ENCODE results near the gene CCDC154.
"Not testable (repeated sequence)": the region's sequence is repeated elsewhere in the genome, so short reads cannot be mapped to it uniquely, and the experiment has no call there.

CCDC154 gene

DNA sequence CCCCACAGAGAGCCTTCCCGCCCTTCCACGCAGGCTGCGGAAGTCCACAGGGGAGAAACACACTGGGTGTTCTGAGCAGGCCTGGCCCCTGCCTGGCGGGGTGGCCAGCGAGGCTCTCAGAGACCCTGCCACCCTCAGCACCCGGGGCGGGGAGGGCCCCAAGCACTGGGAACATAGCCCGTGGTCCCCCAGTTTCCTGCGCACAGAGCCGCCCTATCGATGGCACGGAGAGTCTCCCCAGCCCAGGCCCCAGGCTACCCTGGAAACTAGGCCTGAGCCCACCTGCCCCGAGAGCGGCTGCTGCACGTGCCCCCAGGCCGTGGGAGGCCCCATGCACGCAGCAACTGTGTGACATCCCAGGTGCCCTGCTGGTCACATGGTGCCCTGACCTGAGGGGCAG, 10.2 kb upstream of the CCDC154 start:
- no peak for DNase-seq

DNA sequence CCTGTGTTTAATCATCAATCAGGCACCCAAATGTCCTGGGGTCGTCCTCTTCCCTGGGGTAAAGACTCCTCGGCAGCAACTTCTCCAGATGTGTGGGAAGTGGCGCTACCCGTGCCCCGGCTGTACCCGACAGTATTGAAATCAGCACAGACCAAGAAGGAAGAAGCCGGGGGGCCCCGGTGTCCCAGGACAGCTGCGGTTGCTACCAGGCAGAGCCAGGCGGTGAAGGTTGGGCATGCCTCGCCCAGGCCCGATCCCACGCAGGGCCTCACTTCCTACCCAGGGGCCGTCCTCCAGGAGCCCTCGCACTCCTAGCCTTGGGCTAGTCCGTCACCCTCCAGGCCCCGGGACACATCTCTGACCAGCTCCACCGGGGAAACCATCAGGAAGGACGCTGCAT, 9.0 kb upstream of the CCDC154 start:
- no peak for DNase-seq

DNA sequence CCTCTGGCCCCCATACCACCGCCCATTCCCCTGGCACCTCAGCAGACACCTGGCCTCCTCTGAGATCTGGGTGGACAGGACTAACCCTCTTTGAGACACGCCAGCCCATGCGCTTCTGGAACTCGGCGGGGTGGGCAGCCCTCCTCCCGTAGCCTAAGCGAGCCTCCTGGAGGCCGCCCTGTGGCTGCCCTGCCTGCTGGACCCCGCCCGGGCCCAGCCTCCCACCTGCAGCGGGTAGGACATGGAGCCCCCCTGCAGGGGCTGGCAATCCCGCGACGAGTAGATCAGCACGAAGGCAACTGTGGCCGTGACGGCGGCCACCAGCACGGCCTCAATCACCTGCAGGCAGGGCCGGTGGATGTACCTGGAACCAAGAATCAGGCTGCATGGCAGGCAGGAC, 8.2 kb upstream of the CCDC154 start:
- DNase-seq, result no peak

DNA sequence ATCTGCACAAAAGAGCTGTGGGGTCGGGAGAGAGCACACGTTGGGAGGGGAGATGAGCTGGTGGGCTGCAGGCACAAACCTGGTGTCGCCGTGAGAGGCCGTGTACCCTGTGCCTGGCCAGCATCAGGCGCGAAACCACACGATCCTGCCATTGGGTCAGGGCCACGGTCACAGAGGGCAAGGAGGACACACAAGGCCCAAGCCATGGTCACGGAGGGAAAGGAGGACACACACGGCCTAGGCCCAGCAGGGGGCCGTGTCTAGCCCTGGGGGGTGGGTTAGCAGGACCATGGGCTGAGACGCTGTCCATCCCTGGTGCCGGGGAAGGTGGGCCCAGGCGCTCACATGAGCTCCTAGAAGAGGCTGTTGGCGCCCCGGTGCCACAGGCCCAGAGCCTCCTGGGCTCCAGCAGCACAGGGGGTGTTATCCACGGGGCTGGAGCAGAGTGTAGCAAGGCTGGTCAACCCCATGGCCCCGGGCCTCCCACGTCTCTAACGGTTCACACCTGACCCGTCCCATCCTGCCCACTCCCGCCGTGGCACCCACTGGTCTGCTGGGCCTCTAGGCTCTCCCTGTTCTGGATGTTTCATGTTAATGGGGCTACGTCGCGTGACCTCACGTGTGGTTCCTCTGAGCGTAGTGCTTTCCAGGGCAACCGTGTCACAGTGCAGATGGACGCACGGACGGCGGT, 7.5 kb upstream of the CCDC154 start:
- DNase-seq, result no peak

DNA sequence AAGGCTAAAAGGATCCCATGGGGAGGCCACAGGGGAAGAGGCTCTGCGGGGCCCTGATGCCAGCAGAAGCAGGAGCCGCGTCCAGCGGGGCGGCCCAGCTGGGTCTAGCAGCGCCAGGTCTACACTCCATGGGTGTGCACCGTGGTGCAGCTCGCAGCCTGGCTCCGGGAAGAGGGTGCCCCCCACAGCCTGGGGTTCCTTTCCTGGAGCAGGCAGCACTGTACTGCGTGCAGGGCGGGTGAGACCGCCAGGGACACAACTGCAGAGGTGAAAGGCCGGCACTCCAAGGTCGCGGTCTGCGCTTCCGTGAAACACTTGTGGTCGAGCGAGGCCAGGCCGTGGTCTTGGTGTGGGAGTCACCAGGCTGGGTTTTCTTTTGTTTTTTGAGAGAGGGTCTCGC, 6.5 kb upstream of the CCDC154 start:
- DNase-seq, result no peak

DNA sequence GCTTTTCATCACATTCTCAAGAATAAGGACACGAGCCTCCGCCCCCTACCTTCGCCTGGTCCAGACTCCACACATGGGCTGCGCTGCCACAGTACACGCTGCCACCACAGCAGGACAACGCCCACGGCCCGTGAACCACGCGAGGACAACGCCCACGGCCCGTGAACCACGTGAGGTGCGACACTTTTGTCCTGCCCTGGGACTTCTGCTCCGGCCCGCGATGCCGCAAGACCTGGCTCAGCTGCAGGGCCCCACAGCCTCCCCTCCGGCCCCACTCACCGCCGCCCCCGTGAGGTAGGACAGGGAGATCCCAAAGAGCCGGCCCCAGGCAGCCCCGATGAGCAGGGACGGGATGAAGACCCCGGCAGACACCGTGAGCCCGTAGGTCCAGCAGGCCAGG, 5.9 kb upstream of the CCDC154 start:
- no peak for DNase-seq

DNA sequence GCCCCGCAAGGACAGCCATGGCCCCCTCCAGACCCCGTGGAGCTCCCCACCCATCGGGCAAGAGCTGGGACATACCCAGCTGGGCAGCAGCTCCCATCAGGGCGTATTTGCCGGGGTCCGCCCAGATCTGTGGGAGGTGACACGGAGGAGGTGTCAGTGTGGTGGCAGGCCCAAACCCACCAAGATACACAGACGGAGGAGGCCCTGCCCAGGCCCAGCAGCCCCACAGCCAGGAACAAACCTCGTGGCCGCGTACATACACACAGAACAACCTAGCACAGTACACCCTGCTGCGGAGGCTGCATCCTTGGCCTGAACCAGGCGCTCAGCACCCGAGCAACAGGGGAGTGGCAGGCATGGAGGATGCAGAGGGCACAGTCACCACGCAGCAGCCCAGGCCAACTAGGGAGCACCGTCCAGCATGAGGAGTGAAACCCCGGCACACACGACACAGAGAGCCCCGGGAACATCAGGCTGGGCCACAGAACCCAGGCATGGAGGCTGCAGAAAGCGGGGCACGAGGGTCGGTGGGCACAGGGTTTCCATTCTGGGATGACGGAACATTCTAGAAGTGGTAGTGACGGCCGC, 4.9 kb upstream of the CCDC154 start:
- DNase-seq, result no peak

DNA sequence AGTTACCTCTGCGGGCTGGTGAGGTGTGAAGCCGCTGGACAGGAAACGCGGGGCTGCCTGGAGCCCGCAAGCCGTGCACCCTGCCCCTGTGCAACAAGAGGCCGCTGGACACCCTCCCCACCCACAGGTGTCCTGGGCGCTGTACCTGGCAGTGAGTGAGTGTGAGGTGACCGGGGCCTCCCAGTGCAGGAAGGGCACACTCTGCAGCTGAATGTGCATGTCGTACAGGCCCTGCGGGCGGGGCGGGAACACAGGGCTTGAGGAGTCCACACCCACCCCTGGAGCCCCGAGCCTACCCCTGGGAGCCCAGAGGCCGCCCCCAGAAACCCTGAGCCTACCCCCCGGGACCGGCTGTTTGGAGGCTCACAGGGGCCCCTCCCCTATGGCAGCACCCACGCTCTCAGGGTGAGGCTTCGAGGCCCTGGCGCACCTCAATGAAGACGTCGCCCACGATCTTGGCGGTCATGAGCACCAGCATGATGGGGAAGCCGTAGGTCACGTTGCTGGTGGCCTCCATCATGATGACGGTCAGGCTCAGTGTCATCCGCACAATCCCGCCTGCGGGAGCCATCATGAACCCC, 4.3 kb upstream of the CCDC154 start:
- DNase-seq, result no peak

DNA sequence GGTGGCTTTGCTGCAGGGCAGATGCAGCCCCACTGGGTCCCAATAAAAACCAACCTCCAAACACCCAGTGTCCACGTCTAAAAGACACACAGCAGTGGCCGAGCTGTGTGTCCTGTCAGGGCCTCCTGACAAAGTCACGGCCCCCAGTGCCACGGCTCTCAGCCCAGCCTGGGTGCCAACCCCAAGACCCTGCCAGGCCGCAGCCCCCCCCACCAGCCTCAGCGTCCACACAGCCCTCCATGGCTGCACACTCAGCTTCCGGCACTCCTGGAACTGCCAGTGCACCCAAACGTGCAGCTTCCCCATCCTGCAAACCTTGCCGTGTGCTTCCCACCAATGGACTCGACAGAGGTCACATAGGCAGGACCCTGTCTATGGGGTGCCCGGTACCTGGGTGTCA, 3.6 kb upstream of the CCDC154 start:
- no peak for DNase-seq

DNA sequence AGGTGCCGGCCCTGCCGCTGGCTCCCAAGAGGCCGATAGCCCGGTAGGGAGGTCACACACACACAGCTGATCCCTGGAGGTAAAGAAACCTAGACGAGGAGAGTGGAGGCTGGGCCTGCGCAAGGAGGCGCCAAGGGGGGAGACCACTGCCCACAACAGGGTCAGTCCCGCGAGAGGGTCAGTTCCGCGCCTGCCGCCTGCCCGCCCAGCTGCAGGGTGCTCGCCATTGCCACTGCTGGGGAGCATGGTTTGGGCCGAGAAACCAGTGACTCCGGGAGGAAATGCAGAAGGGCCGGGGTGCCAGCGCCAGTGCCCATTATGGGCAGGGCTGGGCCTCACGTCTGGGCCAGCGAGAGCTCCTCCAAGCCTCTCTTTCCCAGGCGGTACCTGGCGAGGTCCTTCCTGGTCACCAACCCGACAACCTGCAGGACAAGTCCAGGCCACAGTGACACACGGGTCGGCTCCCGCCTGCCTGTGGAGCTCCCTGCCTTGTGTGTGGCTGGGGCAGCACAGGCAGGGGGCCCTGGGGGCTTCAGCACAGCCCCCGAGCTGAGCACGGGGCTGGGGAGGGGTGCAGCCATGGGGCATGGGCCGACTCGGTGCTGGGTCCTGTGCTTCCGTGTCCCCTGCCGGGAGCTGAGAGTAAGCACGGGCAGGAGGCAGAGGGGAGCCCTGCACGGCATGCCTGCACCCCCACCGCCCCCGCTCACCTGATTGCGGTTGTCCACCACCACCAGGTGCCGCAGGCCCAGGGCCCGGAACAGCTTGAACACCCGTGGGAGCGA, 2.1 kb upstream of the CCDC154 start:
- DNase-seq, result no peak

DNA sequence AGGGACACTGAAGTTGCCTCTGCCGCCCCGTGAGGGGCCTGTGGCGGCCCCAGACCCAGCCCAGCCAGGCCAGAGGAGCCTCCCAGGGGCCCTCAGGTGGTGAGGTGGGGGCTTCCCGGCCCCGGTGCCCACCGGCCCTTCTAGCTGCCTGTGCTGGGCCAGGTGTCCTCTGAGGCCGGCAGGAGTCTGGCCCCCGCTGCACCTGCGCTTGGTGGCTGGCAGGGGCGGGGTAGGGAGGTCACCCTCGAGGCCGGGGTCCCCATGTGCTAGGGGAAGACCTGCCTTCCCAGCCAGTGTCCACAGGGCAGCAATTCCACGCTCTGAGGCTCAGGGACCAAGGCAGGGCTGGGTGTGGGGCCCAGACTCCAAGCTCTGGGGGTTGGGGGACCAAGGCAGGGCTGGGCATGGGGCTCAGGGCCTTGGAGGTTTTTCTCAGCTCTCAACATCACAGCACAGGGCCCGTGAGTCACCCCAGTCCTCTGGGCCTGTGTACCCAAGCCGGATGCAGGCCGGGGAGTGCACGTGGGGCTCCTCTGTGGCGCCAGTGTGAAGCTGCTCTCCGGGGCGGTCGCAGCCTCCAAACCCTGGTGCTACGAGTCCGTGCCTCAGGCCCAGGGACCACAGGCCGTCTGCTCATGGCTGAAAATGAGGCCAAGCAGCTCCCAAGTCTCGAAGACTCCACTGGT, 1.3 kb upstream of the CCDC154 start:
- DNase-seq, result no peak

DNA sequence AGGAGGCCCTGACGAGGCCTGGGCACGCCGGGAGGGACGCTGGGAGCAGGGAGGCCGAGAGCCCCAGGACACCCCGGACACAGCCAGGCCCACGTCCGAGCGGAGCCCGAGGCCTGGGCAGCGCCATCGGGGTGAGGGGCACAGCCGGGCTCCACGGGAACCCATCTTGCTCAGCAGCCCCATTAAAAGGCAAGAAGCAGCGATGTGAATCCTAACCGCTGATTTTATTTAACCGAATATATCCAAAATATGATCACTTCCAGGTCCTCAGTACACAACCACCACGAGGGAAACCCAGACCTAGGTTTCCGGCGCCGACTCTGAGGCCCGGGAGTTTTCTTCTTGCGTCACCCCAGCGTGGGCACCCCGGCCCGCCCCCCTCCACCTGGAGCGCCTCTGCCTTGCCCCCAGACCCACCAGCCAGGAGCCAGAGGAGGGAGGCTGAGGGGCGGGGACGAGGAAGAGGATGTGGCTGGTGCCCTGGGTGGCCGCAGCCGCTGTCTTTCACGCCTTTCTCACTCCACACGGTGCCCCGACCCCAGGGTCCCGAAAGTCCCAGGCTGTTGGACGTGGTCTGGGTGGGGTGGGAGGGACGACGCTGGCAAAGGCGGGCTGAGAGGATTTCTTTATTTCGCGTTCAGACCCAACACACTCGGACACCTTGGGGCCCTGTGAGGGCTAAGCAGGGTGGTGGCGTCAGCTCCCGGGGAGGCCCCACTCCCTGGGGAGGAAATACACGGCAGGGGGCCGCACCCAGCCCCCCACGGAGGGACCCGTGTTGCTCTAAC, 568 bp upstream of the CCDC154 start:
- DNase-seq, result peak; percentile 30

DNA sequence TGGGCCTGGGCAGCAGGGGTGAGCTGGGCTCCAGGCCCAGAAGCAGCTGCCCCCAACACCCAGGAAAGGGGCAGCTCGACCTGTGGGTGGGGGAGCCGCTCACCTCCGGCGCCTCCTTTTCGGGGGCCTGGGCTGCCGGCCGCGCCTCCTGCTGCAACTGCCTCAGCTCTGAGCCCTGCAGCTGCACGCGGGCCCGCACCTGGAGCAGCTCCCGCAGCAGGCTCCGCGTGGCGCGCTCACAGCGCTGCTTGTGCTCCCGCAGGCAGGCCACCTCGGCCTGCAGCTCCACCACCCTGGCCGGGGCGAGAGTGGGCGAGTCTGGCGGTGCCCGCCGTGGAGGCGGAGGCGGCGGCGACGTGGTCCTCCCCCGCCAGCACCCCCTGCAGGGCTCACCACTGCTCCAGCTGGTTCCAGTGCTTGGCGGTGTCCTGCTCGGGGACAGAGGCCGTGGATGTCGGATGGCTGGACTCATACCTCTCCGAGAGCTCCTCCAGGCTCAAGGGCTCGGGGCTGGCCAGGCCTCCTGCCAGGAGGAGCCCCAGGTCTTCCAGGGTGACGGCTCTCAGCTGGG, 868 bp downstream of the CCDC154 start:
- no peak for DNase-seq

DNA sequence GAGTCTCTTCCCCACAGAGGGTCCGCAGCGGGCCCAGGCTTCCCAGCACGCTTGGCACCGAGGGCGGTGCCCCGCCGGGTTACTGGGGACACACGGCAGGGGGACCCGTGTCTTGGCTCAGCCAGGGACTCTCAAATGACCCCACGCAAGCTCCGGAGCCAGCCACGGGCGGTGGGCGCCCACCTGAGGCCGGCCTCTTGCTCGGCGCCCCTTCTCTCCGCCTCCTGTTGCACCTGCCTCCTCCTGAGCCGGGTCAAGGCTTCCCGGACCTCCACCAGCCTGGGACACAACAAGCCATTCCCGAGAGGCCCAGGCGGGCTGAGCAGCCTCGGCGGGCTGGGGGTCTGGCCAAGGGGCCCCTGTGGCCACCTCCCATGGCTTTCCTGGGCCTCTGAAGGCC, 1.7 kb downstream of the CCDC154 start:
- no peak for DNase-seq

DNA sequence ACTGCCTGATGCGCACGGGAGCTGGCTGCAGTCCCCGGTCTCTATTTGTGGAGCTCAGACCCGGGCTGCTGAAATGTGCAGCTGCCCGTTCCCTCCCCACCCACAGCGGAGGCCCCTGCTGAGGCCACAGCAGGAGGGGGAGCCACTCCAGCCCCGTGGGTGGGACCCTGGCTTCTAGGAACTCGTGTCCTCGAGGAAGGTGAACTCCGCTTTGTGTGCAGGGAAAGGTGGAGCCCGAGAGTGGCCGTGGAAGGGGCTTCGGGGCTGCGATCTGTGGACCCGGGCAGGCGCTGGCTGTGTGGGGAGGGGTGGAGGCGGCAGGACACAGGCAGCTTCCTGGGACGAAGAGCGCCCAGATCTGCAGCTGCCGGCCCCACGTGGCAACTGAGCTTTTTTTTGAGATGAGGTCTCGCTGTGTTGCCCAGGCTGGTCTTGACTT, 2.9 kb downstream of the CCDC154 start:
- DNase-seq, result no peak

DNA sequence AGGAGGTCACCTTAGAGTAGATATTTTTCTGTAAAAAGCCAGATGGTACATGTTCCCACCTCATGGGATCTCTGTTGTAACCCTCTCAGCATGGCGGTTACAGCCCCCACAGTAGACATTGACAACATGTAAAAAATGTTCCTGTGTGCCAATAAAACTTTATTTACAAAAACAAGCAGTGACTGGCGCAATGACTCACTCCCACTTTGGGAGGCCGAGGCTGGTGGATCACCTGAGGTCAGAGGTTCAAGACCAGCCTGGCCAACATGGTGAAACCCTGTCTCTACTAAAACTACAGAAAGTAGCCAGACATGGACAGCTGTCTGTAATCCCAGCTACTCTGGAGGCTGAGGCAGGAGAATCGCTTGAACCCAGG, 4.7 kb downstream of the CCDC154 start:
- not testable (repeated sequence) for DNase-seq

DNA sequence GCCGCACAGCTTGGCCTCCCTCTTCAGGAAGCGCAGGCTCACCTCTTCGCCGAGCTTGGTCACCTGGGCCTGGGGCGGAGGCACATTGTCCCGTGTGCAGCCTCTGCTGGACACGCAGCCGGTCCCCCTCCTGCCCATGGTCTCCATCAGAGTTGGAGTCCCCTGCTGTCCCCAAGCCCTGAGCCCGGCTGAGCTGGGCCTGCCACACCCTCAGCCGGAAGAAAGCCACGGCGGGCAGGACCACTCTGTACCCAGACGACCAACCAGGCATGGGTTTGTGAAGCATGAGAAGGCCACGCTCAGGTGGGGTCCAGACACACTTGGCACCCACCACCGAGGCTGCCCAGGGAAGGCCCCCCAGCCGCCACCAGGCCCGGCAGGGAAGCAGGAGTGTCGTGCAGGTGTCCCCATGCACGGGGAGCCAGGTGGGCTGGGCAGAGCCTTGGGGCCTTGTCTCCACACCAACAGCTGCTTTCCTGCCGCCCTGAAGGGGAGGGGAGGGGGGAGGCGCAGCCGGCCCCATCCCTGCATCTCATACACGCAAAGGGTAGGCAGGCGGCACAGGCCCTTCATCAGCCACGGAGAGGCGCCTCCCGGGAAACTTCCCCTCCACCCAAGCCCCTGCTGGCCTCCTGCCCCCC, 5.2 kb downstream of the CCDC154 start:
- DNase-seq, result no peak

DNA sequence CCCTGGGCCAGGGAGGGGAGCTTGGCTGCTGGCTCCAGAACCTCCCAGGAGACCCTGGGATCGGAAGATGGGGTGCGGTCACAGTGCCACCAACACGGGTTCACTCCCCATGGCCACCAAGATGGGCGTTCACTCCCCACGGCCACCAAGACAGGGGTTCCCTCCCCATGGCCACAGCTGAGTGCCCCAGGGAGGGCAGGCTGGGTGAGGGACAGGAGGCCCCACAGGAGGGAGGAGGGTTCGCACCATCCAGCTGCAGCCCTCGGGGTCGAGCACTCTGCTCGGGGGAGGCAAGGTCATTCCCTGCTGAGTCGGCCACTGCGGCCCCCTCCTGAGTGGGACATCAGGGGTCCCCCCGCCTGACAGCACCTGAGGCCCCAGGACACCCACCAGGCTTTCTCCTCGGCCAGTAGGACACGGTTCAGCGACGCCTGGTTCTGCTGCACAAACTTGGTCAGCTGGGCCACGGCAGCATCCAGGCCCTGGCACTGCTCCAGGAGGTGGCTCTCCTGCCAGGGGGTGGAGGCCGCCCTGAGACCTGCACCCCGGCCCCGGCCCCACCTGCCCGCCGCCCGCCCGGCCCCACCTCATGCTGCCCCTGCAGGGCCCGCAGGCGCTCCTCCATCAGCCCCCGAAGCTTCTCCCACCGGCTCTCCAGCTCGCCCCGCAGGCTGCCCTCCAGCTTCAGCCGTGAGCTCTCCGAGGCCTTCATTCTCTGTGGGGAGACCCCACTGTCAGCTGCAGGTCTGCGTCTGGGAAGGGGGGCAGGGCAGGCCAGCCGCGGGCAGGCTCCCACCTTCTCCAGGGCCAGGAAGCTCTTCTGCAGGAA, 5.9 kb downstream of the CCDC154 start:
- DNase-seq, result no peak

DNA sequence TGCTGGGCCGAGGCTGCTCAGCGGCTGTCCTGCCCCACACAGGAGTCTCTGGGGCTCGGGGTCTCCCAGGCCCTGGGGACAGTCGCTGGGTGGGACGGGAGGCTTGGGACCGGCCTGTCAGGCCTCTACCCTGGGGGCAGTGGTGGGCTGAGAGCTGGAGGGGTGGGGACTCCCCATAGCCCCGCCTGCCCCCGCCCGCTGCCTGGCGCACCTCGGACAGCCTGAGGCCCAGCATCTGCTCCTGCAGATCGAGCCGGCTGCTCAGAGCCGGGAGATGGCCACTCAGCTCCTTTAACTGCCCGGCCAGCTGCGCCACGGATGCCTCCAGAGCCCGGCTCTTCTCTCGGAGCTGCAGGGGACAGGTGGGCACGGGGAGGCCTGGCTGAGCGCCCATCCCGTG, 6.8 kb downstream of the CCDC154 start:
- no peak for DNase-seq

DNA sequence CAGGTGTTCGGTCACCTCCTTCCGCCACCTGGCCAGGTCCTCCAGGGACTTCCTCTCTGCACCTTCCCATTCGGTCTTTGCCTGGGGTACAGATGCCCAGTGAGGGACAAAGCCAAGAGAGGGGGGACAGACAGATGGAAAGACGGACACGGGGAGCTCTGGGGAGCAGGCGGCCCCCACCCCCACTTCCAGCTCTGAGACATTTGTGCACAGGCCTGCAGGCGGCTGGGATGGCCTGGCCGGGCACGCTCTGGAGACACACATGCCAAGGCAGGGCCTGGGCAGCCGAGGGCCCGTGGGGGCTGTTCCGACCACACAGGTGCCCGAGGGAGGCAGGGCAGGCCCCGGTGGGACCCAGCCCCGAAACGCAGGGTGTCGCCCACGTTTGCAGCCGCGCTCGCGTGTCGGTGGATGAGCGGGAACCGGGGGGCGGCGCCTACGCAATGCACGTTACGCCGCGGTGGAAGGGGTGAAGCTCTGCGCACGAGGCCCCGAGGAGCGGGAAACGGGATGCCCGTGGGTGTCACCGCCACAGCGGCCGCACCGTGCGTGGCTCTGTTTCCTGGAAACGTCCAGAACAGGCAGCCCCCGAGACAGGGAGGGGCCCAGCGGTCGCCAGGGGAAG, 7.5 kb downstream of the CCDC154 start:
- no peak for DNase-seq
